GM19468 (cell line): ENCODE data around the gene FANCC.

Experiments used
- ATAC-seq: cut with Tn5 transposase; IDR thresholded peaks from one replicate; pipeline ENCODE4 v1.9.1; 2021; ENCODE audit warnings: mild to moderate bottlenecking, moderate library complexity, moderate number of reproducible peaks; ENCODE audit not compliant: unreplicated experiment; ENCODE audit errors: extremely low read depth

FANCC gene

GRCh38 chr9:95201206-95201605 is 116.3 kb downstream of the FANCC start:
- no peak for ATAC-seq

DNA sequence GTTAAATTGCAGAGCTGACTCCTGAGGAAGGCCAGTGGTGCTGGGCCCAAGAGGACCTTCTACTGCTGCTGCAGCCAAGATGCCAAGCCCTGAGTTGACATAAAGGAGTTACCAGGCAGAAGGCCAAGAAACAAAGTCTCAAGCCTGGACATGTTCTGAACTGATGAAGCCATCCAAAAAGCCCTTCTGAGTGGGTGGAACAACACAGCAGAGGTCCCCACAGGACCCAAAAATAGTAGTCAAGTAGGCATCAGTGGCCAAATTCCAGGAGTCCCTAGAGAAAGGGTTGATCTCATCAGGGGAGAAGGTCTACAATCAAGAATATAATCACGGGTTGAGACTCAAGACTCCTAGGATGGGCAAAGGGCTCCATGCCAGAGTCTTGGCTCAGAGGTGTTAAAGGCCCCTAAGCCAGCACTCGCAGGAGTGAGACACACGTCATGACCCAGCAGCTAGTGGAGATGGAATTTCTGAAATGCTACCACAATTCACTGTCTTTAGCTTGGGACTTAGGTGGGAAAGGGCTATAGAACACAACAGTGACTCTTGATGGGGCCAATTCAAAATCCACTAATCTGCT is 119.7 kb downstream of the FANCC start:
- no peak for ATAC-seq

- no peak for ATAC-seq
These were observed 124.0 kb downstream of the FANCC start for GRCh38 chr9:95193480-95193879.

- no peak for ATAC-seq
These were observed 124.4 kb downstream of the FANCC start for GRCh38 chr9:95193067-95193466.

GRCh38 chr9:95192631-95193030 is 124.9 kb downstream of the FANCC start:
- no peak for ATAC-seq

- no peak for ATAC-seq
These were observed 127.1 kb downstream of the FANCC start for GRCh38 chr9:95190413-95190812.

- no peak for ATAC-seq
These were observed 128.0 kb downstream of the FANCC start for GRCh38 chr9:95189251-95190098.

- no peak for ATAC-seq
These were observed 129.1 kb downstream of the FANCC start for GRCh38 chr9:95188459-95188858.

- ATAC-seq, result no peak
These were observed 131.6 kb downstream of the FANCC start for GRCh38 chr9:95185956-95186355.

- ATAC-seq, result no peak
These were observed 134.5 kb downstream of the FANCC start for GRCh38 chr9:95182854-95183563.

GRCh38 chr9:95181835-95182234 is 135.7 kb downstream of the FANCC start:
- no peak for ATAC-seq

- no peak for ATAC-seq
These were observed 136.2 kb downstream of the FANCC start for GRCh38 chr9:95181226-95181818.

DNA sequence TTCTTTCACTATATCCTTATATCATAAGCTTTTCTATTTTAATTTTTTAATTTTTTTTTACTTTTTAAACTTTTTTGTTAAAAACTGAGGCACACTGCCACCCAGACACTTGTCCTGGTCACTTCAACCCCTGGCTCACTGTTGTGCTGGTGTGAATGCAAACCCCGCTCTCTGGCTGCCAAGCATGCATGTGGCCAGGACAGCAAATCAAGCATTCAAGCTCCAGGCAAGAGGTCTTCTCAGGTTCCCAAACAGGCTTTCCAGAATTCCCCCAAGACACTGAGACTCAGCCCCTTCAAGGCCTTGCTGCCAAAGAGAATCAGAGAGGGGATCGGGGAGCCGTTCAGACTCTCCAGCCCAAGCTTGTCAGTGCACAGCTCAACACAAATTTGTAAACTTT is 139.9 kb downstream of the FANCC start:
- ATAC-seq, result no peak

DNA sequence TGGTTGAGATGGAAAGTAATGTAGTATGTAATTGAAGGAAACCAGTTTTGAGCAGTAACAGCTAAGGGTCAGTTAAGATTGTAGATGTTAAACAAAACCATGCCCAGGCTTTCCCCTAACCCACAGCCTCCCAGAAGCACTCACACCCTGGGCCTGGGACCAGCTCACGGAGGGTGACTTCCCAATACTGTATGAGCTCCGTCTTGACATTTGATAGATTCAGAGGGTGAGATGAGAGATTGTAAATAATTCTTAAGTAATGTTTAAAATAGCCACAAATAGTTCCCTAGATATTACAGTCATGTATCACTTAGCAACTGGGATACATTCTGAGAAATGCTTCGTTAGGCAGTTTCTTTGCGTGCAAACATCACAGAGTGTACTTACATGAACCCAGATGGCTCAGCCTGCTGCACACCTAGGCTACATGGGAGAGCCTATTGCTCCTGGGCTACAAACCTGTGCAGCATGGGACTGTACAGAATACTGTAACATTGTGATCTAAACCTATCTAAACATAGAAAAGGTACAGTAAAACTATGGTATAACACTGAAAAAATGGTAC is 140.7 kb downstream of the FANCC start:
- no peak for ATAC-seq

DNA sequence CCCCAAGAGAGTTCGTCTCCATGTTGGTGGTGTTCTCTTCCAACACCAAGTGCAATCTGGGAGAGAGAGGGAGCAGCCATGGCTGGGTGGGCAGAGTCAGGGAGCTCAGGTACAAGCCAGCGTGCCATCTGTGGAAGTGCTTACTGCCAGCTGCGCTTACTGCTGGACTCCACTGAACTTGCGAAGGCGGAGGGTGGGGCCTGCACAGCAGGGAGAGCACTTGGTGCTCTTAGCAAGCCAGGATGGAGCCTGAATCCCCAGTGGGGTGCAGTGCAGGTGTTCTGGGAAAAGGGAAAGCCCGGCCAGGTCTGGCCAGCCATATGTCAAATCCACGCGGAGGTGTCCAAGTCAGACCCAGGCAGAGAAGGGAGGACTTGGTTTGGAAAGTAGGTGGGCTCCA is 142.0 kb downstream of the FANCC start:
- no peak for ATAC-seq

- no peak for ATAC-seq
These were observed 143.5 kb downstream of the FANCC start for GRCh38 chr9:95174038-95174437.

DNA sequence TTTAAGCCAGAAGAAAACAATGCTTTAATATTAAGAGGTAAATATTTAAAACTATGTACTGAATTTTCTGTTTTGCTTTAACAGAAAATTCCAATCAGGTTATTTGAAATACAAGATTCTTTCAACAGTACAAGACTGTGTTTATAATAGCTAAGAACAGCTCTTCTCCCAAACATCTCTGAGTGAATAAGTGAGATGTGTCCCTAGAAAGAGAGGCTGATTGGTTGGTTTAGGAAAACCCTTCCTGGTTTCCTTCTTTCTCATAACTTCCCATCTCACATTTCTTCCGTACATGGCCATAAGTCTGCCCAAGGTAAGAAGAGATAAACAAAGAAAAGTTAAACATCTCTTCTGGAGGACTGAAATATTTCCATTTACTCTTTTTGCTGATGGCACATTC is 145.9 kb downstream of the FANCC start:
- no peak for ATAC-seq

DNA sequence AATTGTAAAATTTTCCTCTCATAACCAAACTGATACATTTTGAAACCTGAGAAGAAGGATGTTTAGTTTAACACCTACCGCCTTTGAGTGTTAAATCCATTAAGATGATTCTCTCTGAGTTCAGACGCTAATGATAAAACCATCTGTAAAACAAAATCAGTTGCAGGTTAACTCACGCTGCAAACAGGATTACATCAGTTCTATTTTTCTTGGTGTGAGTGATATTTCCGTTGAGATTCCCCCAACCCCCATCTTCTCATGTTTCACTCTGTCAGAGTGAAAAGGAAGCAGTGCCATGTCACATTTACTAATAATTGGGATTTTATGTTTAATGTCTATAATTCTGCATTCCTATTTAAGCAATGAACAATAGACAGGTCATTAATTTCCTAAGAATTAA is 146.5 kb downstream of the FANCC start:
- no peak for ATAC-seq

- no peak for ATAC-seq
These were observed 149.5 kb downstream of the FANCC start for GRCh38 chr9:95167998-95168397.

- ATAC-seq, result no peak
These were observed 152.5 kb downstream of the FANCC start for GRCh38 chr9:95165004-95165403.
